ENCODE results near the gene KRT78.
A peak's percentile ranks its signal among the peaks of the same experiment; 100 is the strongest.

The KRT78 gene

GRCh38 chr12:52817699-52818238 lies 31.0 kb downstream of the KRT78 start:
- H3K4me3 ChIP-seq (ENCODE audit: low read length): no peak overlapping the region
- no peak for DNase-seq (ENCODE audit: low read depth)
- TF ChIP-seq CTCF (conservative IDR thresholded peaks at IDR 0.05; ENCODE audit: low read length): no peak

- no peak for TF ChIP-seq CTCF (conservative IDR thresholded peaks at IDR 0.05; ENCODE audit: low read length)
- DNase-seq (ENCODE audit: low read depth): no peak
- no peak overlapping the region for H3K4me3 ChIP-seq (ENCODE audit: low read length)
Measured at GRCh38 chr12:52817003-52817698, 31.6 kb downstream of the KRT78 start.

- H3K4me3 ChIP-seq (ENCODE audit: low read length): no peak overlapping the region
- TF ChIP-seq CTCF (conservative IDR thresholded peaks at IDR 0.05; ENCODE audit: low read length): no peak
- DNase-seq (ENCODE audit: low read depth): no peak
Measured at GRCh38 chr12:52815676-52816588, 32.9 kb downstream of the KRT78 start.

- no peak for DNase-seq (ENCODE audit: low read depth)
- H3K4me3 ChIP-seq (ENCODE audit: low read length): no peak overlapping the region
- no peak for TF ChIP-seq CTCF (conservative IDR thresholded peaks at IDR 0.05; ENCODE audit: low read length)
Measured at GRCh38 chr12:52815161-52815560, 33.6 kb downstream of the KRT78 start.

- no peak for TF ChIP-seq CTCF (conservative IDR thresholded peaks at IDR 0.05; ENCODE audit: low read length)
- DNase-seq (ENCODE audit: low read depth): no peak
- H3K4me3 ChIP-seq (ENCODE audit: low read length): no peak overlapping the region
Measured at GRCh38 chr12:52814710-52815155, 34.1 kb downstream of the KRT78 start.

- DNase-seq (ENCODE audit: low read depth): peak; percentile 84
- no peak within 1 kb of the TSS for H3K4me3 ChIP-seq (ENCODE audit: low read length)
- no peak for TF ChIP-seq CTCF (conservative IDR thresholded peaks at IDR 0.05; ENCODE audit: low read length)
Measured at GRCh38 chr12:52813885-52814709, 34.7 kb downstream of the KRT78 start, which contains the start of gene KRT4. TSS of gene KRT4 (minus strand) at chr12:52814116. CDS start at chr12:52814058, 58 bp downstream.

Measured in AG10803 (cell line).